ENCODE data around the gene BRD4.

- TF ChIP-seq CTCF (IDR thresholded peaks at IDR 0.05; ENCODE audit: borderline replicate concordance, extremely low read depth, low read length, poor library complexity, severe bottlenecking), result no peak
- no peak for TF ChIP-seq EZH2 (IDR thresholded peaks at IDR 0.05; ENCODE audit: borderline replicate concordance, low read depth, low read length, severe bottlenecking)
These were observed 49.1 kb upstream of the BRD4 start for GRCh38 chr19:15381429-15381828.

All from DND-41 (cell line).